ENCODE data around the gene CEP89. TPM values are rescaled to one million over a fixed set of nuclear protein-coding genes. Genes with fewer than 3 reads are reported as not detected.
"Not testable (repeated sequence)": the region's sequence is repeated elsewhere in the genome, so short reads cannot be mapped to it uniquely, and the experiment has no call there.

The CEP89 gene
- total RNA-seq, 4 donors from 2014 or later, result 3.4 to 20.9 (median 9.5) TPM

DNA sequence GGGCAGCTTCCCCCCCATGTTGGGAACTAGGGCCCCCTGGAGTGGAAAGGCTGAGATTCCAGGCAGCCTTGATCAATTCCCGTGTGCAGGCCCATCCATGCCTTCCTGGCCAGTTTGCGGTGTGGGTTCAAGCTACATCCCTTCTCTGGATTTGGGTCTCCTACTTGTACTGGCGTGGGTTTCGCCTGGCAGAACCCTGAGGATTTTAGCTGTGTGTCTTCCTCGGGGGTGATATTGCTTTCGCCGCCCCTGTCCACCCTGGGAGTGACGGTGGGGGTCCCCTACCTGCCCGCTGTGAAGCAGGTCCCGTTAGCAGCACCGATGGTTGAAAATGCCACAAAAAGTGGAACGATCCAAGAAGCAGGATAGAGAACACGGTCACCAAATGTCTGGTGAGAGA is 113.6 kb downstream of the CEP89 start:
- Histone ChIP-seq H3K4me3 (no peak overlapping the region), H3K27me3 (no peaks in the 10 kb centered on the region), H3K27ac (no peak overlapping the region), H3K36me3 (no peaks in the 10 kb centered on the region), H3K4me1 (no peaks in the 10 kb centered on the region), H3K9me3 (no peaks in the 10 kb centered on the region)
- TF ChIP-seq CTCF (IDR thresholded peaks at IDR 0.05 in 4 of 5, conservative IDR thresholded peaks at IDR 0.05 in 1 of 5) (no peak), POLR2A (IDR thresholded peaks at IDR 0.05) (no peak)
- no peak for ATAC-seq
- intact Hi-C loops (cut with DNase I; ENCODE audit: low total_unique reads) (no loop called here), in situ Hi-C loops (cut with MboI; ENCODE audit: low sequenced_read_pairs in 4 of 4) (no loop called here)
- DNase-seq, result no peak

DNA sequence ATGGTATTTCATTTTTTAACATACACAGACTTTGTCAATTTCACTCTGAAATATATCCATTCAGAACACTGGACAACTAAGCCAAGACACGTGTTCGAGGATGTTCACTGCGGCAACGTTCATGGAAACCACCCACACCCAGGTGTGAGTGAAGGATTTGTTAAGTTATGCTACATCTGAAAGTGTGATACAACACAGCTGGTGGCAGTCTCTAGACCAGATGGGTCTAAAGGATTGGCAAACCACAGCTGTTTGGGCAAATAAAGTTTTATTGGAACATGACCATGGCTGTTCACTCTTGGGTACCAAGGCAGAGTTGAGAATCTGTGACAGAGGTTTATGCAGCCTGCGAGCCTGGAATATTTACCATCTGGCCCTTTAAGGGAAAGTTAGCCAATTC is 114.2 kb downstream of the CEP89 start:
- intact Hi-C loops (cut with DNase I; ENCODE audit: low total_unique reads) (no loop called here), in situ Hi-C loops (cut with MboI; ENCODE audit: low sequenced_read_pairs in 4 of 4) (no loop called here)
- ATAC-seq (no peak), DNase-seq (no peak)
- Histone ChIP-seq H3K36me3 (no peaks in the 10 kb centered on the region), H3K4me3 (no peak overlapping the region), H3K9me3 (no peaks in the 10 kb centered on the region), H3K27me3 (no peaks in the 10 kb centered on the region), H3K4me1 (no peaks in the 10 kb centered on the region), H3K27ac (no peak overlapping the region)
- no peak for TF ChIP-seq CTCF (IDR thresholded peaks at IDR 0.05 in 4 of 5, conservative IDR thresholded peaks at IDR 0.05 in 1 of 5)
- TF ChIP-seq POLR2A (IDR thresholded peaks at IDR 0.05), result no peak

GRCh38 chr19:32856818-32857217 is 114.9 kb downstream of the CEP89 start:
- H3K36me3 ChIP-seq; ATAC-seq; in situ Hi-C loops (cut with MboI; ENCODE audit: low sequenced_read_pairs in 4 of 4): not testable (repeated sequence)

DNA sequence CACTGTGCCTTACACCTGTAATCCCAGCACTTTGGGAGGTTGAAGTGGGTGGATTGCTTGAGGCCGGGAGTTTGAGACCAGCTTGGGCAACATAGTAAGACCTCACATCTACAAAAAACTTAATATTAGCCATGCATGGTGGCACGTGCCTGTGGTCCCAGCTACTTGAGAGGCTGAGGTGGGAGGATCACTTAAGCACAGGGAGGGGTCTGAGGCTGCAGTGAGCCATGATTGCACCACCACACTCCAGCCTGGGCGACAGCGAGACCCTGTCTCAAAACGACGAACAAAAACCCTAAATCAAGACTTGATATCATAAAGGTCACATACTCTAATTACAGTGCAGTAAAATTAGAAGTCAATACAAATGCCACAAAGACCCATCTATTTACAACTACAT is 119.5 kb downstream of the CEP89 start:
- no peak for ATAC-seq
- TF ChIP-seq CTCF (IDR thresholded peaks at IDR 0.05 in 4 of 5, conservative IDR thresholded peaks at IDR 0.05 in 1 of 5) (no peak), POLR2A (IDR thresholded peaks at IDR 0.05) (no peak)
- no peak overlapping the region for H3K27ac ChIP-seq
- in situ Hi-C loops (cut with MboI; ENCODE audit: low sequenced_read_pairs in 4 of 4) (no loop called here), intact Hi-C loops (cut with DNase I; ENCODE audit: low total_unique reads) (no loop called here)
- H3K9me3 ChIP-seq, result no peaks in the 10 kb centered on the region
- H3K4me1 ChIP-seq, result no peaks in the 10 kb centered on the region
- no peaks in the 10 kb centered on the region for H3K36me3 ChIP-seq
- DNase-seq, result no peak
- no peak overlapping the region for H3K4me3 ChIP-seq
- H3K27me3 ChIP-seq, result no peaks in the 10 kb centered on the region

More at GRCh38 chr19:32856818-32857217, 114.9 kb downstream of the CEP89 start:
- H3K9me3 ChIP-seq; H3K4me1 ChIP-seq; H3K27ac ChIP-seq; intact Hi-C loops (cut with DNase I; ENCODE audit: low total_unique reads); DNase-seq; H3K27me3 ChIP-seq; H3K4me3 ChIP-seq: not testable (repeated sequence)

DNA sequence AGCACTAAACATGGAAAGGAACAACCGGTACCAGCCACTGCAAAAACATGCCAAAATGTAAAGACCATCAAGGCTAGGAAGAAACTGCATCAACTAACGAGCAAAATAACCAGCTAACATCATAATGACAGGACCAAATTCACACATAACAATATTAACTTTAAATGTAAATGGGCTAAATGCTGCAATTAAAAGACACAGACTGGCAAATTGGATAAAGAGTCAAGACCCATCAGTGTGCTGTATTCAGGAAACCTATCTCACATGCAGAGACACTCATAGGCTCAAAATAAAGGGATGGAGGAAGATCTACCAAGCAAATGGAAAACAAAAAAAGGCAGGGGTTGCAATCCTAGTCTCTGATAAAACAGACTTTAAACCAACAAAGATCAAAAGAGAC is 123.7 kb downstream of the CEP89 start:
- in situ Hi-C loops (cut with MboI; ENCODE audit: low sequenced_read_pairs in 4 of 4); H3K27me3 ChIP-seq; H3K27ac ChIP-seq; intact Hi-C loops (cut with DNase I; ENCODE audit: low total_unique reads); DNase-seq; H3K9me3 ChIP-seq; H3K36me3 ChIP-seq; H3K4me1 ChIP-seq; H3K4me3 ChIP-seq; ATAC-seq: not testable (repeated sequence)

GRCh38 chr19:32843716-32844245 is 128.0 kb downstream of the CEP89 start:
- Histone ChIP-seq H3K4me1 (no peaks in the 10 kb centered on the region), H3K4me3 (no peak overlapping the region), H3K9me3 (peaks cover 0 to 9% (median 3%) of the 10 kb centered on the region in 3 donors), H3K36me3 (no peaks in the 10 kb centered on the region), H3K27me3 (no peaks in the 10 kb centered on the region), H3K27ac (no peak overlapping the region)
- ATAC-seq, result no peak
- intact Hi-C loops (cut with DNase I; ENCODE audit: low total_unique reads), result no loop called here
- DNase-seq, result no peak
- TF ChIP-seq POLR2A (IDR thresholded peaks at IDR 0.05) (no peak), CTCF (IDR thresholded peaks at IDR 0.05 in 4 of 5, conservative IDR thresholded peaks at IDR 0.05 in 1 of 5) (no peak)
- in situ Hi-C loops (cut with MboI; ENCODE audit: low sequenced_read_pairs in 4 of 4), result no loop called here
